HG02678 (cell line): ENCODE measurements around the gene MAGEA2.
"Not testable (repeated sequence)": the region's sequence is repeated elsewhere in the genome, so short reads cannot be mapped to it uniquely, and the experiment has no call there.

Experiments
- ATAC-seq: cut with Tn5 transposase; IDR thresholded peaks from one replicate; pipeline ENCODE4 v1.9.1; 2021; ENCODE audit warnings: mild to moderate bottlenecking, moderate library complexity; ENCODE audit not compliant: unreplicated experiment

The MAGEA2 gene

GRCh38 chrX:152709173-152709572, 44.5 kb downstream of the MAGEA2 start, which contains the start of gene CSAG2:
Gene CSAG2, minus strand, starts transcription at chrX:152709273. Its CDS starts 161 bp downstream, at chrX:152709112.
- not testable (repeated sequence) for ATAC-seq

- ATAC-seq = not testable (repeated sequence)
Measured at GRCh38 chrX:152706500-152706899, 47.1 kb downstream of the MAGEA2 start.

GRCh38 chrX:152700390-152700789, 53.3 kb downstream of the MAGEA2 start:
- ATAC-seq = not testable (repeated sequence)
